Gastroesophageal sphincter (tissue), 3 donors: ENCODE results near the gene RIPOR1.

ENCODE experiments used
- CTCF ChIP-seq, 4 experiments: fragments of 200-600 bp in 2 of 4; fragments of 450-650 bp in 2 of 4; sonication (generic) in 1 of 4; IDR thresholded peaks; one replicate each; pipeline ENCODE4 v1.5.1; 2017 to 2019; ENCODE audit warnings: antibody characterized with exemption in 4 of 4, mild to moderate bottlenecking in 2 of 4, moderate library complexity in 2 of 4
- EP300 ChIP-seq: sonication (generic); formaldehyde crosslinking; IDR thresholded peaks from one replicate; pipeline ENCODE4 v1.6.1; 2017; ENCODE audit warnings: antibody characterized with exemption, mild to moderate bottlenecking
- POLR2A ChIP-seq, 2 donors: fragments of 450-650 bp; IDR thresholded peaks; one replicate each; pipeline ENCODE4 v1.6.1; 2017; ENCODE audit warnings: antibody characterized with exemption in 2 of 2, mild to moderate bottlenecking in 2 of 2, moderate library complexity in 1 of 2
- POLR2AphosphoS5 ChIP-seq: sonication (generic); formaldehyde crosslinking; IDR thresholded peaks from one replicate; pipeline ENCODE4 v1.6.1; 2017; ENCODE audit warnings: antibody characterized with exemption

GRCh38 chr16:67537270-67537635 lies 8.6 kb downstream of the RIPOR1 start:
- TF ChIP-seq CTCF (IDR thresholded peaks at IDR 0.05) (no peak), POLR2A (IDR thresholded peaks at IDR 0.05) (peak; percentile 36 to 46), POLR2AphosphoS5 (no peak), EP300 (no peak)
